Endothelial cell of umbilical vein (primary cell): ENCODE measurements around the gene TEX19. TPM values are rescaled to one million over a fixed set of nuclear protein-coding genes. Genes with fewer than 3 reads are reported as not detected.

Source experiments
- BruUV-seq: library from RNA; stranded (reverse); fragments of 400-500 nt; replicated peaks from 2 replicates; lab custom pipeline; 2021; lab: Mats Ljungman, UMichigan
- CTCF ChIA-PET: fragments of 300-600, 350-600 bp; sonication (Branson Sonifier 250); formaldehyde crosslinking; loops from one replicate; lab custom pipeline; 2021; ENCODE audit warnings: antibody characterized with exemption, inconsistent platforms; lab: Charles Lee
- POLR2A ChIA-PET: fragments of 300-600, 350-600 bp; sonication (Branson Sonifier 250); formaldehyde crosslinking; loops from one replicate; lab custom pipeline; 2021; ENCODE audit warnings: antibody characterized with exemption, inconsistent platforms; lab: Charles Lee
- DNase-seq: peaks from one replicate; pipeline ENCODE4 v3.0.0-alpha.2; 2011; ENCODE audit warnings: low read depth, low spot score
- FAIRE-seq: peaks from 2 replicates; lab custom pipeline; 2011; peaks lifted over from hg19 to GRCh38; lab: Jason Lieb, UNC
- H2AFZ ChIP-seq: 2 replicates; pipeline ENCODE4 v1.6.0; 2012; ENCODE audit warnings: low read depth, low read length, control low read depth, inconsistent platforms
- H3K27ac ChIP-seq: 2 replicates; pipeline ENCODE4 v1.5.1; 2011; ENCODE audit warnings: low read depth, mild to moderate bottlenecking, control low read depth, low read length, moderate library complexity; ENCODE audit not compliant: insufficient read depth
- H3K27me3 ChIP-seq, 2 experiments: 2 replicates each; pipeline versions ENCODE4 v1.6.0 to v1.6.1; 2011; ENCODE audit warnings: low read length in 2 of 2, mixed read lengths in 1 of 2; ENCODE audit not compliant: control insufficient read depth in 2 of 2, insufficient read depth in 2 of 2
- H3K36me3 ChIP-seq, 2 experiments: 2 replicates in 1 of 2; 3 replicates in 1 of 2; pipeline ENCODE4 v1.5.1; 2011; ENCODE audit warnings: low read length in 2 of 2, mild to moderate bottlenecking in 1 of 2, moderate library complexity in 1 of 2; ENCODE audit not compliant: control insufficient read depth in 2 of 2, insufficient read depth in 2 of 2; ENCODE audit errors: extremely low read depth in 1 of 2
- H3K4me1 ChIP-seq: 3 replicates; pipeline ENCODE4 v1.5.1; 2011; ENCODE audit warnings: mild to moderate bottlenecking, low read length; ENCODE audit not compliant: control insufficient read depth, insufficient read depth; ENCODE audit errors: extremely low read depth
- H3K4me2 ChIP-seq: 2 replicates; pipeline ENCODE4 v1.6.1; 2011; ENCODE audit warnings: low read length, control low read depth, mixed read lengths; ENCODE audit not compliant: insufficient read depth
- H3K4me3 ChIP-seq, 3 experiments: fragments of 200-600 bp in 1 of 3; sonication (generic), shearing (Covaris generic) in 1 of 3; replicated peaks in 1 of 3; 2 replicates each; pipeline ENCODE4 v1.5.1; 2011 to 2016; ENCODE audit warnings: control low read depth in 3 of 3, low read length in 3 of 3, mild to moderate bottlenecking in 2 of 3, inconsistent platforms in 1 of 3, low read depth in 1 of 3, moderate library complexity in 1 of 3; ENCODE audit not compliant: insufficient read depth in 1 of 3
- H3K79me2 ChIP-seq: 2 replicates; pipeline ENCODE4 v1.6.0; 2012; ENCODE audit warnings: low read length, inconsistent platforms; ENCODE audit not compliant: control insufficient read depth, insufficient read depth
- H3K9ac ChIP-seq: replicated peaks from 2 replicates; pipeline ENCODE3; 2011; ENCODE audit warnings: low read length, control low read depth; ENCODE audit not compliant: insufficient read depth; ENCODE audit errors: extremely low read depth
- H3K9me1 ChIP-seq: replicated peaks from 3 replicates; pipeline ENCODE4 v1.6.0; 2011; ENCODE audit warnings: mild to moderate bottlenecking, low read length; ENCODE audit not compliant: control insufficient read depth, insufficient read depth; ENCODE audit errors: extremely low read depth
- H3K9me3 ChIP-seq: replicated peaks from 2 replicates; pipeline ENCODE4 v1.5.1; 2012; ENCODE audit warnings: low read length, inconsistent platforms; ENCODE audit not compliant: control insufficient read depth, insufficient read depth
- H4K20me1 ChIP-seq: replicated peaks from 2 replicates; pipeline ENCODE3; 2011; ENCODE audit warnings: mild to moderate bottlenecking, low read length; ENCODE audit not compliant: control insufficient read depth, insufficient read depth; ENCODE audit errors: extremely low read depth
- CTCF ChIP-seq, 2 donors: IDR thresholded peaks; 1 replicate in 1 of 2; 2 replicates in 1 of 2; pipeline ENCODE4 v1.5.1; 2011; ENCODE audit warnings: low read length in 2 of 2, mild to moderate bottlenecking in 2 of 2, moderate library complexity in 2 of 2, control low read depth in 1 of 2, inconsistent platforms in 1 of 2, low read depth in 1 of 2; ENCODE audit not compliant: insufficient read depth in 1 of 2; ENCODE audit errors: extremely low read depth in 1 of 2
- JUN ChIP-seq: IDR thresholded peaks from 2 replicates; pipeline ENCODE4 v1.6.1; 2011; ENCODE audit warnings: borderline replicate concordance, low read depth; ENCODE audit not compliant: insufficient read length, insufficient read depth
- MAX ChIP-seq: IDR thresholded peaks from 2 replicates; pipeline ENCODE4 v1.6.1; 2011; ENCODE audit not compliant: insufficient read depth, insufficient read length
- MYC ChIP-seq: IDR thresholded peaks from one replicate; pipeline ENCODE4 v1.6.1; 2011; ENCODE audit warnings: mild to moderate bottlenecking, low read depth, low read length
- POLR2A ChIP-seq: IDR thresholded peaks from 2 replicates; pipeline ENCODE4 v1.6.1; 2012; ENCODE audit warnings: low read depth, mild to moderate bottlenecking, control low read depth, low read length
- POLR2AphosphoS5 ChIP-seq: IDR thresholded peaks from 2 replicates; pipeline ENCODE4 v1.6.1; 2012; ENCODE audit warnings: low read depth, mild to moderate bottlenecking, control low read depth, low read length, moderate library complexity; ENCODE audit not compliant: insufficient read depth
- dilution Hi-C: fragments of 300-500 bp; cut with MboI; formaldehyde crosslinking; loops from one replicate; pipeline ENCODE4 v1.15.0; 2019; ENCODE audit warnings: low sequenced_read_pairs; ENCODE audit not compliant: extremely low pct_ligation_motif_present
- intact Hi-C: fragments of 100-400 bp; cut with micrococcal nuclease; formaldehyde crosslinking; loops from one replicate; pipeline ENCODE4 v1.10.0; 2022
- polyA plus RNA-seq, 4 experiments: library from polyadenylated mRNA; depleted of rRNA in 3 of 4; stranded (reverse) in 3 of 4; unstranded in 1 of 4; fragments of >200 nt; gene quantifications; 2 replicates each; pipeline versions ENCODE4 v1.2.1 to v1.2.3, GENCODE V29; 2011 to 2012; ENCODE audit warnings: missing spikeins in 1 of 4
- total RNA-seq: library from RNA; stranded (reverse); gene quantifications from 2 replicates; pipeline ENCODE4 v1.2.3, GENCODE V29; 2021

TEX19 gene
- total and polyA plus RNA-seq, 2 donors (not counting 3 experiments of a cell fraction or from before 2014, with no cell fraction given) = 0.06 TPM; not detected in 1

GRCh38 chr17:82375359-82376041 is 16.5 kb downstream of the TEX19 start:
- ChIA-PET CTCF (no interaction called here), POLR2A (no interaction called here)
- Histone ChIP-seq H3K27me3 (peaks cover 26 to 28% of the 10 kb centered on the region in 2 experiments), H2AFZ (no peak overlapping the region), H3K9me3 (no peaks in the 10 kb centered on the region), H3K79me2 (no peaks in the 10 kb centered on the region), H4K20me1 (no peaks in the 10 kb centered on the region), H3K4me3 (no peak overlapping the region), H3K9ac (no peak overlapping the region), H3K27ac (no peak overlapping the region), H3K4me2 (no peak overlapping the region), H3K4me1 (no peaks in the 10 kb centered on the region), H3K9me1 (no peaks in the 10 kb centered on the region), H3K36me3 (no peaks in the 10 kb centered on the region)
- no peak for DNase-seq
- TF ChIP-seq CTCF (IDR thresholded peaks at IDR 0.05; ENCODE audit: extremely low read depth in 1 of 2, insufficient read depth in 1 of 2, low read depth in 1 of 2, low read length in 2 of 2) (no peak), POLR2A (no peak), JUN (no peak), POLR2AphosphoS5 (no peak), MAX (no peak), MYC (no peak)
- intact Hi-C loops (no loop called here), dilution Hi-C loops (no loop called here)
- FAIRE-seq = no peak
- BruUV-seq = no TSS peak
